HG02943 (cell line): ENCODE measurements around the gene C11orf52.

Experiments used
- ATAC-seq: cut with Tn5 transposase; IDR thresholded peaks from one replicate; pipeline ENCODE4 v1.9.1; 2021; ENCODE audit warnings: mild to moderate bottlenecking, low read depth, moderate library complexity; ENCODE audit not compliant: unreplicated experiment

The C11orf52 gene

GRCh38 chr11:111969344-111969743 is 50.6 kb downstream of the C11orf52 start:
- no peak for ATAC-seq

GRCh38 chr11:111974446-111974845 is 55.7 kb downstream of the C11orf52 start:
- ATAC-seq: no peak

GRCh38 chr11:111975076-111975806 is 56.5 kb downstream of the C11orf52 start:
- ATAC-seq: no peak

GRCh38 chr11:111976119-111976766 is 57.5 kb downstream of the C11orf52 start:
- ATAC-seq: no peak
